NB4 (cell line): Measurements from ENCODE around the gene NSUN7.
A peak's percentile ranks its signal among the peaks of the same experiment; 100 is the strongest.

Experiments
- DNase-seq: peaks from one replicate; pipeline ENCODE4 v3.0.0; 2010; ENCODE audit warnings: low read depth
- H3K4me3 ChIP-seq: one replicate; pipeline ENCODE4 v1.5.1; 2011; ENCODE audit warnings: mild to moderate bottlenecking, low read depth, low read length, moderate library complexity
- MYC ChIP-seq: IDR thresholded peaks from 2 replicates; pipeline ENCODE4 v1.6.1; 2011; ENCODE audit warnings: low read depth, low read length
- POLR2A ChIP-seq: IDR thresholded peaks from 2 replicates; pipeline ENCODE4 v1.6.1; 2011; ENCODE audit warnings: mild to moderate bottlenecking; ENCODE audit not compliant: insufficient read length; ENCODE audit errors: extremely low read depth
- TF ChIP-seq, protein P1 (sequence below): IDR thresholded peaks from 2 replicates; pipeline ENCODE4 v1.6.1; 2011; ENCODE audit warnings: low read depth, low read length
- TF ChIP-seq, protein P2 (sequence below): IDR thresholded peaks from one replicate; pipeline ENCODE4 v1.5.1; 2012; ENCODE audit warnings: low read depth, low read length

The NSUN7 gene

DNA sequence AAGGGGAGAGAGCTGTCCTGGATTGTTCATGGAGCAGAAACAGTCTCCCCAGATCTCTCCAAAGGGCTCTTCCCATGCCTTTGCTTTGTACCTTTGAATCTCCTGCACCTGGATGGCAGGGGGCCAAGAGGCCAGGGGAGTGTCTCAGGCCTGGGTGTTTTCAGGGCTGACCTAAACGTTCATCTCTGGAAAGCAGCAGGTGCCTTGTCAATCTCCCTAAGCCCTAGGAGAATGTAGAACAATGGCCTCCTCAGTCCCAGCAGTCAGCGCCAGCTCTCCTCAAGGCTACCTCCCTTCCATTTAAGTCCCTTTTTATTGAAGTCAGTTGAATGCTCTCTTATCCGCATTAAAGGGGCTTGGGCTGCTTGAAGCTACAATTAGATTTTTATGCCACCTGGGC, 31.2 kb upstream of the NSUN7 start:
- TF ChIP-seq MYC (no peak), POLR2A (no peak)
- TF ChIP-seq, protein P1, sequence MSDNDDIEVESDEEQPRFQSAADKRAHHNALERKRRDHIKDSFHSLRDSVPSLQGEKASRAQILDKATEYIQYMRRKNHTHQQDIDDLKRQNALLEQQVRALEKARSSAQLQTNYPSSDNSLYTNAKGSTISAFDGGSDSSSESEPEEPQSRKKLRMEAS: no peak
- TF ChIP-seq, protein P2, sequence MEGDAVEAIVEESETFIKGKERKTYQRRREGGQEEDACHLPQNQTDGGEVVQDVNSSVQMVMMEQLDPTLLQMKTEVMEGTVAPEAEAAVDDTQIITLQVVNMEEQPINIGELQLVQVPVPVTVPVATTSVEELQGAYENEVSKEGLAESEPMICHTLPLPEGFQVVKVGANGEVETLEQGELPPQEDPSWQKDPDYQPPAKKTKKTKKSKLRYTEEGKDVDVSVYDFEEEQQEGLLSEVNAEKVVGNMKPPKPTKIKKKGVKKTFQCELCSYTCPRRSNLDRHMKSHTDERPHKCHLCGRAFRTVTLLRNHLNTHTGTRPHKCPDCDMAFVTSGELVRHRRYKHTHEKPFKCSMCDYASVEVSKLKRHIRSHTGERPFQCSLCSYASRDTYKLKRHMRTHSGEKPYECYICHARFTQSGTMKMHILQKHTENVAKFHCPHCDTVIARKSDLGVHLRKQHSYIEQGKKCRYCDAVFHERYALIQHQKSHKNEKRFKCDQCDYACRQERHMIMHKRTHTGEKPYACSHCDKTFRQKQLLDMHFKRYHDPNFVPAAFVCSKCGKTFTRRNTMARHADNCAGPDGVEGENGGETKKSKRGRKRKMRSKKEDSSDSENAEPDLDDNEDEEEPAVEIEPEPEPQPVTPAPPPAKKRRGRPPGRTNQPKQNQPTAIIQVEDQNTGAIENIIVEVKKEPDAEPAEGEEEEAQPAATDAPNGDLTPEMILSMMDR: no peak
- no peak overlapping the region for H3K4me3 ChIP-seq
- no peak for DNase-seq

DNA sequence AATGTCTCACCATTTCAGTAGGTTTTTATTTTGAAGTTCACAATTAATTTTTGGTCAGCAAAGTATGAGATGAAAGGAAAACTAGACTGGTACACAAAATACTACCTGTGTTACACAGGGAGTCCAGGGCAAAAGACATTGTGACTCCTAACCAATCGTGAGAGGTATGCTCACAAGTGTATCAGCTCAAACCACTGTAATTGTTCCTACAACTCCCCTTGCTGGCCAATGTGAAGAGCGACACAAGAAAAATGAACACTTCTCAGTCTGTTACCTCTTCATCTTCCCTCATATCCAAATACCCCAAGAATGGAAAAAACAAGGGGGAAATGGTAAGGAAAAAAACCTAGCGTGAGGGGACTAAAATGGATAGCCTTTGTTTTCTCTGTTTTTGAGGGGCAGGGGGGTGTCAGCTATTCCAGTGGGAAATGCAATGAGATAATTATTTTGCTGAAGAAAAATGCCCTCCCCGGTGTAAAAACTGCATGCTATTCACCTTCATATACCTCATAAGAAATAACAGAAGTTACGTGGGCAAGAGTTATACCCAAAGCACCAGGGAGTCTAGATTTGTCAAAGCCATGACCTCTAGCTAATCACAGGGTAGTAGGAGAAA, 30.6 kb upstream of the NSUN7 start:
- TF ChIP-seq, protein P1: 0 out of 2 replicates have a peak, but pooled peaks have one; percentile 15
- TF ChIP-seq MYC (no peak), POLR2A (no peak)
- TF ChIP-seq, protein P2: peak; percentile 68
- peak; percentile 79 for DNase-seq
- H3K4me3 ChIP-seq: no peak overlapping the region

DNA sequence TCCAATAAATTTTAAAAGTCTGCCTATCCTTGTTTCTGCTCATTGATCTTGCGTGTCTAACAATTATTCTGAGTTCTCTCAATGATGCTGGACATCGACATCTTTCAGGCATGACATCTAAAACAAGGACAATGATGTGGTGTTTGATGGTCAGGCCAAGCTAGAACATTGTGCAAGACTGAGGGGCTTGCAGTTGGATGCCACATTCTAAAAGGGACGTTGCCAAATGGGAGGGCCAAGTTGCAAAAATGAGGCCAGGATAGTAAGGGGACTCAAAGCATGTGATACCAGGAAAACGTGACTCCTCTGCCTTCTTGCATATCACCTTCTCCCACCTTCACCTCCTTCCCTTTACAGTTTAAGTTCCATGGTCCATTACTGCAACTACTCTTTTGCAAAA, 29.4 kb upstream of the NSUN7 start:
- H3K4me3 ChIP-seq: no peak overlapping the region
- no peak for DNase-seq
- TF ChIP-seq POLR2A: no peak
- TF ChIP-seq, protein P1: no peak
- TF ChIP-seq MYC: no peak
- TF ChIP-seq, protein P2: no peak

DNA sequence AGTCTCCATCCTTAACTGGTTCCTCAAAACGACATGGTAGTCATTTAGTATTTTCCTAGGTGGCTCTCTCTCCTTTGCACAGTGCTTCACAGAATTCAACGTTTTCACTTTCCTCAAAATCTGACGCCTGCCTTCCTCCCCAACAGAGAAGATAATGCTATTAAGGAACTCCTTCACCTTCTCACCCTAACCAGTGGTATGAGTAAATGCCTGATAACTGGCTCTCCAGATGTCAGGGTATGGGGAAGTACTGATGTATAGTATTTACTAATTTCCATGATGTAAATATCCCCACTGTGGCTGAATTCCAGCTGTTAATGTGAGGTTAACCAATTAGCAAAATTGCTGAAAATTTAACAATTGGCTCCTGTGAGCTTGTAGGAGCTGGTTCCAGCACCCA, 28.8 kb upstream of the NSUN7 start:
- DNase-seq: peak; percentile 25

DNA sequence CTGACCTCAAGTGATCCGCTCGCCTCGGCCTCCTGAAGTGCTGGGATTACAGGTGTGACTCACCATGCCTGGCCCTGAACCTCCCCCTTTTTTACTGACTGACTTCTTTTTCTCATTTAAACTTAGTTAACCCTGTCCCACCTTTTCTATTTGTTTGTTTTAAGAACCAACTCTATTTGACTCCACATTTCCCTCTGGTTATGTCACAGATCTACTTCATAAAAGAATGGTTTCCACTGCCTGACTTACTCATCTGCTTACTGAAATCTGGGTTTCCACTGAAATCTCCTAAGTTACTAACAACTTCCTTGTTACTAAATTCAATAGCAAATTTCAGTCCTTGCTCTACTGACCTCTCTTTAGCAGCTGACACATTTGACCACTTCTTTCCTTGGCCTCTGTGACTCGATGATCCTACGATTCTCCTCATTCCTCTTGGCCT, 28.0 kb upstream of the NSUN7 start:
- H3K4me3 ChIP-seq: no peak overlapping the region
- no peak for DNase-seq
- TF ChIP-seq, protein P2: no peak
- TF ChIP-seq MYC: no peak
- TF ChIP-seq, protein P1: no peak
- TF ChIP-seq POLR2A: no peak

More for the DNA sequence above, 28.8 kb upstream of the NSUN7 start:
- no peak overlapping the region for H3K4me3 ChIP-seq
- TF ChIP-seq, protein P2: no peak
- no peak for TF ChIP-seq POLR2A
- TF ChIP-seq, protein P1: no peak
- TF ChIP-seq MYC: no peak
